SJSA1 (cell line): ENCODE results near the gene GLTPD2. TPM values are rescaled to one million over a fixed set of nuclear protein-coding genes. Genes with fewer than 3 reads are reported as not detected.
A peak's percentile ranks its signal among the peaks of the same experiment; 100 is the strongest.

Source experiments
- DNase-seq, 2 experiments: peaks; one replicate each; pipeline ENCODE4 v3.0.0-alpha.2; 2015 to 2020; ENCODE audit warnings: low spot score in 2 of 2, low read depth in 1 of 2
- H3K27ac ChIP-seq: fragments of 250-450 bp; sonication (Bioruptor Pico); 2 replicates; pipeline ENCODE4 v1.5.1; 2020; ENCODE audit warnings: mild to moderate bottlenecking, moderate library complexity
- H3K27me3 ChIP-seq: fragments of 250-450 bp; sonication (Bioruptor Pico); replicated peaks from 2 replicates; pipeline ENCODE4 v1.5.1; 2020; ENCODE audit warnings: mild to moderate bottlenecking, moderate library complexity
- H3K36me3 ChIP-seq: fragments of 250-450 bp; sonication (Bioruptor Pico); 2 replicates; pipeline ENCODE4 v1.5.1; 2020; ENCODE audit warnings: mild to moderate bottlenecking
- H3K4me1 ChIP-seq: fragments of 250-450 bp; sonication (Bioruptor Pico); replicated peaks from 2 replicates; pipeline ENCODE4 v1.6.1; 2021; ENCODE audit warnings: mild to moderate bottlenecking
- H3K4me3 ChIP-seq: fragments of 250-450 bp; sonication (Bioruptor Pico); 2 replicates; pipeline ENCODE4 v1.5.1; 2020; ENCODE audit warnings: mild to moderate bottlenecking
- H3K9me3 ChIP-seq: fragments of 250-450 bp; sonication (Bioruptor Pico); replicated peaks from 2 replicates; pipeline ENCODE4 v1.5.1; 2020; ENCODE audit warnings: mild to moderate bottlenecking
- total RNA-seq: library from RNA; depleted of rRNA; stranded (reverse); fragments of >200 nt; shearing (Covaris generic); gene quantifications from 2 replicates; pipeline ENCODE4 v1.2.3, GENCODE V29; 2014; rRNA removed

The GLTPD2 gene
- total RNA-seq, 1 experiment from 2014 or later = not detected

DNA sequence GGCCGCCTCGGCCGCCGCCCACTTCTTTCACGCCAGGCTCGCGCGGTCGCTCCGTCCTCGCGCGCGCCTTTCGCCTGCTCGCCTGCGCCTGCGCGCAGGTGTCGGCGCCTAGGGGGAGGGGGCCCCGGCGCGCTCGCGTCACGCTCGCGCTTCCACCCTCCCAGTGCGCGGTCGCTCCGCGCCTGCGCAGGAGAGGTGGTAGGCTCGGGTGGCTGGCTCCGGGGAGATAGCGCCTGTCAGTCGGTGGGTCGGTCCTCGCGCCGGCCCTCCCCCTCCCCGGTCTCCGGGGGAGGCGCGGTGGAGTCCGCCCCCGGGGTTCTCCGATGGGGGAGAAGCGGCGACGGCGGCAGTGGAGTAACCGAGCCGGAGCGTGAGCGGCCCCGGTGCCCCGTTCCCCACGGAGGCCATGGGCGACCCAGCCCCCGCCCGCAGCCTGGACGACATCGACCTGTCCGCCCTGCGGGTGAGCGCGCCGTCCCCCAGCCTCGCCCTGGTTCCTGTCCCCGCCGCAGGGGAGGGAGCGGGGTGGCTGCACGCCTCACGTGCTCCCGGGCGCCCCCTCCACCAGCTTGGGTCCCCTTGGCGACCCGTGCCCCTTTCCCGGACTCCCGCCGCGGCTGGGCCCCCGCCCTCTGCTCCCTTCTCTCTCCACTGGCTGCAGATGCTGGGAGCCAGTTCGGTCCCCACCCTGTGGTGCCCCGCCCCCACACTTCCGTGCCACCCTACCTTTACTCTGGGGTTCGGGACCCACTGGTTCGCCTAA lies 44.6 kb downstream of the GLTPD2 start, which contains the start of gene MINK1:
TSS of gene MINK1 (plus strand) at position 163 of the 763 bp plus-strand sequence. CDS start at position 407, 244 bp downstream.
- DNase-seq = peak; percentile 87 to 96
- Histone ChIP-seq H3K36me3 (peaks cover 5% of the 10 kb centered on the region), H3K4me3 (peak within 1 kb of the TSS; percentile 86), H3K4me1 (peaks cover 18% of the 10 kb centered on the region), H3K27me3 (no peaks in the 10 kb centered on the region), H3K9me3 (no peaks in the 10 kb centered on the region), H3K27ac (peak within 1 kb of the TSS; percentile 79)

DNA sequence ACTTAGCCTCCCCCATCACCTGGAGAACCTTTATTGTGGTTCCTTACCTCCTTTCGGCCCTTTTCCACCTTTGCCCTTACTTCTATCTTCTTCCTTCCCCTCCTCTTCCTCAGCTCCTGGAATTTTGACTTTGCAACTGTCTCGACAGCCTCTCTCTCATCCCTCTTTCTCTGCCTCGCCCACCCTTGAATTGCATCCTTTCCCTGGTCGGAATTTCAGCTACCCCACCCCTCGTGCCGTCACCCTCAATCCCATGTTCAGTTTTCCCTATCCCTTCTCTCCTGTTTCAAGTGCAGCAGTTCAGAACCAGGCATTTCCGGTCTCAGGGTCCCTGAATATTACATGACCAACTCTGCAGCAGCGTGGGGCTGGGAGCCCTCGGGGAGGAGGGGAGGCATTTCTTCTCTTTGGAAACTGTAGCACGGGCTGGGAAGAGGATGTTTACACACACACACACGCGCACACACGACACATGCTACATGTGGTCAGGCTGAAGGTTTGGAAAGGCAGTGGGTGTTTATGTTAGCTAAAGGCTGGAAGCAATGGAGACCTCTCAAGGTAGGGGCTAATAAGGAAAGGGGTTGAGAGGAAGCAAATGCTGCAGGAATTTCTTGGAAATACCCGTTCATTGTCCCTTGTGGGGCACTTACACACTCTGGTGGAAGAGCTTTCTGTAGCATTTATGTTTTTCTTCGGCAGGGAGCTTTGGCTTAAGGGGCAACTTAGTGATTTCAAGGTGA lies 45.3 kb downstream of the GLTPD2 start:
- peak; percentile 51 to 65 for DNase-seq
- no peaks in the 10 kb centered on the region for H3K27me3 ChIP-seq
- H3K4me3 ChIP-seq = peak overlapping the region; percentile 86
- H3K36me3 ChIP-seq = peaks cover 8% of the 10 kb centered on the region
- H3K9me3 ChIP-seq = no peaks in the 10 kb centered on the region
- peak overlapping the region; percentile 79 for H3K27ac ChIP-seq
- H3K4me1 ChIP-seq = peaks cover 18% of the 10 kb centered on the region

DNA sequence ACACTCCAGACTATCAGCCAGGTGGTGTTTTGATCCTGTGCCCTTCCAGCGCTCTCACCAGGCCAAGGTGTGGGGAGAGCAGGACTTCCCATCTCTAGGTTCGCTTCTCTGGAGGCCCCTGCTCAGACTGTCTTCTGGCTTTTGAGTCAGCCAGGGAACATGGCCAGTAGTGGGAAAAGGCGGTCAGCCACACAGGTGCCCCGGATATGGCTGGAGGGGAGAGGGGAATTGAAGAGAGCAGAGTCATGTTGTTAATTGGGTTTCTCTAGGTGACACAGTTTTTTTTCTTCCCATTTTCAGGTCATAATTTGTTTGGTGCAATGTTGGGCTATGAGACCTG lies 45.9 kb downstream of the GLTPD2 start:
- Histone ChIP-seq H3K27me3 (no peaks in the 10 kb centered on the region), H3K4me1 (peaks cover 23% of the 10 kb centered on the region), H3K4me3 (peak overlapping the region; percentile 86), H3K36me3 (peaks cover 8% of the 10 kb centered on the region), H3K27ac (no peak overlapping the region), H3K9me3 (no peaks in the 10 kb centered on the region)
- no peak for DNase-seq

DNA sequence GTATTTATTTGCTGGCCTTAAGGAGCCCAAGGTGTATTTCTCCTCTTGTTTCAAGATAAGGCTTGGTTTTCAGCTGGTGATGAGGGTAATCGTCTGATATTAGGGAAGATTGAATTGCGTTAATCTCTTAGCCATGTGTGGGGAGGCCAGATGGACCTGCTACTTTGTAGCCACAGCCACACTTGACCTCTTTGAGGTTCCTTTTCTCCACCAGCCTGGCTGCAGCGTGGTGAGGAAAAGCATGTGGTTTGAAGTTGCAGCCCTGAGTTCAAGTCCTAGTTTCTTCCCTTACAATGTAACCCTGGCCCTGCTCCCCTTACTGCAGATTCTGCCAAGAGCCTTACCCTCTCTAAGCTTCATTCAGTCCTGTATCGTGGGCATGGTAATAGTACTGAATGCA lies 47.5 kb downstream of the GLTPD2 start:
- Histone ChIP-seq H3K4me1 (peaks cover 39% of the 10 kb centered on the region), H3K36me3 (peaks cover 8% of the 10 kb centered on the region), H3K9me3 (no peaks in the 10 kb centered on the region), H3K27ac (no peak overlapping the region), H3K4me3 (no peak overlapping the region), H3K27me3 (no peaks in the 10 kb centered on the region)
- no peak for DNase-seq

DNA sequence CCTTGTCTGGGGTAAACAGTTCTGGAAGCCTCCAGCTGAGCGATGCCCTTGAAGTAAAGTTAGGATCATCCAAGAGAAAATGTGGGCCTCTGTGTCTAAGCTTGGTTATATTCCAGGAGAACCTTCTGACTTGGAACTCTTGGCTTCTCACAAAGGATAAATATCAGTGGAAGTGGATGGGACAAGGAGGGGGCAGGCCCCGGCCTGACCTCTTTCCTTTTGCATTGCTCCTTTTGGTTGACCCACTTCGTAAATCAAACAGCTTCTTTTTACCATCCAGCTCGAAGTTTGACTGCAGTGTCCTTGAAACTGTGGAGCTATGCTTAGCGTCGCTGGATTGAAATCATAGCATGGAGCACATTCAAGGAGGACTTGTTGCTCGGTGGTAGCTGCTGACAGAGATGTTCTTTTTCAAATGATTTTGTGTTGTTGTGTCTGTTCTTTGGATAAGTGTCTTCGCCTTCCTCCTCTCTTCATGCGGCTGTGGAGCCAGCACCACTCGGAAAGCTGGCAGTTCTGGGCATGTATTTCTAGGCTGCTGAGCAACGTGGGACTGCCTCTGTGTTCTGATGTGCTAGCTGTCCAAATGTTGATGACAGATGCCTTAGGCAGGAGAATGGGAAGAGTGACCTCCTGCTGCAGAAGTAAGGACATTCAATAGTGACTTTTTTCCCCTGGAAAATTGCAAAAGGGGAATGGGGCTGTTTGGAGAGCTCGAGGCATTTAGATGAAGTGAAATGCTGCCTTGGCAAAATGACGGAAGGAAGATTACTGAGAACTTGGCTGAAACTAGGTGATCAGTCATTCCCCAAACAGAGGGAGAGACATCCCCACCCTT lies 48.9 kb downstream of the GLTPD2 start:
- Histone ChIP-seq H3K36me3 (peaks cover 8% of the 10 kb centered on the region), H3K4me1 (peaks cover 39% of the 10 kb centered on the region), H3K9me3 (no peaks in the 10 kb centered on the region), H3K27ac (no peak overlapping the region), H3K27me3 (no peaks in the 10 kb centered on the region), H3K4me3 (no peak overlapping the region)
- no peak for DNase-seq

DNA sequence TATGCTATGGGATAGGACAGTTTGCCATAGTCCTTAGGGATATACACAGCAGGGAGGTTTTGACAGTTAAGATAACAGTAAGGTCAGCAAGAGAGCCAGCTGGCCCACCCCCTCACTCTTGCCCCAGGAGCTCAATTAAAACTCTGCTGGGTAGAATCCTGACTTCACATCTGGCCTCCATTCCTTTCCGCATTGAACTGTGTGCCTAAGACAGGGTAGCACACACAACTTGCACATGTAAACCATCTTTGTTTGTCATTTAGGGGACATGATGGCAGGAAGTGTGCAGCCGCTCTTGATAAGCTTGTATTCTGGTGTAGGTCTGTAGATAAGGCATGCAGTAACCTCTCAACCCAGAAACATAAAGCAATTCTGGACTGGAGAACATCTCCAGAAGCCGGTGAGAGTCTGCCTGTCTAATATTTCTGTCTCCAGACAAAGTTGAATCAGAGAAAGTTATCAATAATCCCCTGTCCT lies 49.6 kb downstream of the GLTPD2 start:
- no peak for DNase-seq
- Histone ChIP-seq H3K4me3 (no peak overlapping the region), H3K36me3 (peaks cover 6% of the 10 kb centered on the region), H3K4me1 (peaks cover 39% of the 10 kb centered on the region), H3K27ac (no peak overlapping the region), H3K9me3 (no peaks in the 10 kb centered on the region), H3K27me3 (no peaks in the 10 kb centered on the region)

DNA sequence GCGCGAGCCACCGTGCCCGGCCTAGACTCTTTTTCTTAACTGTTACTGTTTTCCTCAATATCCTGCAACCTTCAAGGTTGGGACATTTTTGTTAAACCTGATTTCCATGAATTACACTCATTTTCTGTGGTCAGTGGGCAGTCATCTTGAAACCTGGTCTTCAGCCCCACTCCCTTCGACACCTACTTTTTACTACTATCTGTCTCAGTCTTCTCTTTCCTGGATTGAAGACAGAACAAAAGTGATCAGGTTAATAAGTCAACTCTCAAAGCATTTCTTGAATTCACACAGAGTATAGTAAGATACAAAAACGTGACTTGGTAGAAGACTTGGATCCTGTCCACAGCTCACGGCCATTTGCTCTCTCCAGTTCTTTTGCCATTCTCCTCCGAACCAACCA lies 50.5 kb downstream of the GLTPD2 start:
- Histone ChIP-seq H3K4me3 (no peak overlapping the region), H3K36me3 (peaks cover 3% of the 10 kb centered on the region; the same call in 1 of the 2 replicates), H3K4me1 (peaks cover 36% of the 10 kb centered on the region), H3K9me3 (no peaks in the 10 kb centered on the region), H3K27ac (no peak overlapping the region), H3K27me3 (no peaks in the 10 kb centered on the region)
- DNase-seq = no peak

Other genes with a start within 250 kb of the GLTPD2 start
- gene MYBBP1A, start 233.6 kb upstream of the GLTPD2 start, total RNA-seq = 43.4 and 46.6 TPM in 2 replicates
- not detected in 2 replicates for gene GGT6, start 228.4 kb upstream of the GLTPD2 start, total RNA-seq
- gene SMTNL2, start 204.4 kb upstream of the GLTPD2 start, total RNA-seq = not detected in 2 replicates
- gene ALOX15, start 147.3 kb upstream of the GLTPD2 start, total RNA-seq = not detected in 2 replicates
- gene PELP1, start 84.8 kb upstream of the GLTPD2 start, total RNA-seq = 18.1 and 28.7 TPM in 2 replicates
- gene ARRB2, start 78.3 kb upstream of the GLTPD2 start, total RNA-seq = 2.6 and 8.2 TPM in 2 replicates
- gene MED11, start 57.5 kb upstream of the GLTPD2 start, total RNA-seq = 16.7 and 26.9 TPM in 2 replicates
- not detected in 2 replicates for gene ZMYND15, start 49.1 kb upstream of the GLTPD2 start, total RNA-seq
- not detected in 2 replicates for gene CXCL16, start 49.0 kb upstream of the GLTPD2 start, total RNA-seq
- gene TM4SF5, start 17.1 kb upstream of the GLTPD2 start, total RNA-seq = not detected in 2 replicates
- gene VMO1, start 2.6 kb upstream of the GLTPD2 start, total RNA-seq = not detected in 2 replicates
- gene PSMB6, start 7.2 kb downstream of the GLTPD2 start, total RNA-seq = 197 and 257 TPM in 2 replicates
- gene PLD2, start 18.2 kb downstream of the GLTPD2 start, total RNA-seq = 7.6 and 16.8 TPM in 2 replicates
- gene MINK1, start 44.4 kb downstream of the GLTPD2 start, total RNA-seq = 10.0 and 20.0 TPM in 2 replicates
- 0.18 TPM in 1 of 2 replicates, not detected in the other for gene C17orf107, start 110.6 kb downstream of the GLTPD2 start, total RNA-seq
- gene CHRNE, start 114.1 kb downstream of the GLTPD2 start, total RNA-seq = 0.29 TPM in 1 of 2 replicates, not detected in the other
- not detected in 2 replicates for gene GP1BA, start 143.3 kb downstream of the GLTPD2 start, total RNA-seq
- gene SLC25A11, start 151.1 kb downstream of the GLTPD2 start, total RNA-seq = 67.6 and 68.4 TPM in 2 replicates
- 4.2 and 13.0 TPM in 2 replicates for gene RNF167, start 151.3 kb downstream of the GLTPD2 start, total RNA-seq
- gene PFN1, start 159.6 kb downstream of the GLTPD2 start, total RNA-seq = 1,207 and 1,337 TPM in 2 replicates
- 5.2 and 6.6 TPM in 2 replicates for gene ENO3, start 162.2 kb downstream of the GLTPD2 start, total RNA-seq
- 63.5 and 71.4 TPM in 2 replicates for gene SPAG7, start 178.9 kb downstream of the GLTPD2 start, total RNA-seq
- 6.3 and 19.7 TPM in 2 replicates for gene CAMTA2, start 198.7 kb downstream of the GLTPD2 start, total RNA-seq
- gene INCA1, start 208.6 kb downstream of the GLTPD2 start, total RNA-seq = 1.1 and 2.7 TPM in 2 replicates
- 72.3 and 102 TPM in 2 replicates for gene KIF1C, start 209.0 kb downstream of the GLTPD2 start, total RNA-seq
- not detected in 2 replicates for gene SLC52A1, start 246.5 kb downstream of the GLTPD2 start, total RNA-seq